Peyer's patch (tissue), 4 donors: ENCODE results near the gene ENPEP.

Source experiments
- POLR2A ChIP-seq, 2 donors: fragments of 450-650 bp; IDR thresholded peaks; one replicate each; pipeline ENCODE4 v1.5.1; 2017; ENCODE audit warnings: antibody characterized with exemption in 2 of 2, mild to moderate bottlenecking in 2 of 2, moderate library complexity in 2 of 2
- TF ChIP-seq, protein P1 (sequence below), 6 experiments: fragments of 450-650 bp in 4 of 6; fragments of 200-600 bp in 2 of 6; sonication (generic) in 1 of 6; IDR thresholded peaks; one replicate each; pipeline ENCODE4 v1.5.1; 2017 to 2019; ENCODE audit warnings: antibody characterized with exemption in 6 of 6, mild to moderate bottlenecking in 3 of 6, moderate library complexity in 1 of 6

DNA sequence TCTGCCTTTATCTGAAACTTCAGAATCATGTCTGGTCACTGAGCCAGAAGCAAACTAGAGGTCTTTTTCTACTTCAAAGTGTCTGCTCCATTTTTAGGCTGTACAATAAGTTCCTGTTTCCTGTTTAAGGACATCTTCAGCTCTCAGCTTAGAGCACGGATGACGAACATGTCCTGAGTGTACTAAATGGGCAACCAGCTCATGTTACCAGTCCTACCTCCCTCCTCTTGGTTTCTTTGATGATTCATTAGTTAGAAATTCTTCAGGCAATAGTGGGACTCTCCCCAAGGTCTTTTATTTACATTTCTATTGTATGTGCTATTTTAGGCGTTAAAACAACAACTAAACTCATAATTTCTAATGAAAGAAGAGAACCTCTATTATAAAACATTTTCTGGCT is 58.0 kb downstream of the ENPEP start:
- TF ChIP-seq, protein P1, sequence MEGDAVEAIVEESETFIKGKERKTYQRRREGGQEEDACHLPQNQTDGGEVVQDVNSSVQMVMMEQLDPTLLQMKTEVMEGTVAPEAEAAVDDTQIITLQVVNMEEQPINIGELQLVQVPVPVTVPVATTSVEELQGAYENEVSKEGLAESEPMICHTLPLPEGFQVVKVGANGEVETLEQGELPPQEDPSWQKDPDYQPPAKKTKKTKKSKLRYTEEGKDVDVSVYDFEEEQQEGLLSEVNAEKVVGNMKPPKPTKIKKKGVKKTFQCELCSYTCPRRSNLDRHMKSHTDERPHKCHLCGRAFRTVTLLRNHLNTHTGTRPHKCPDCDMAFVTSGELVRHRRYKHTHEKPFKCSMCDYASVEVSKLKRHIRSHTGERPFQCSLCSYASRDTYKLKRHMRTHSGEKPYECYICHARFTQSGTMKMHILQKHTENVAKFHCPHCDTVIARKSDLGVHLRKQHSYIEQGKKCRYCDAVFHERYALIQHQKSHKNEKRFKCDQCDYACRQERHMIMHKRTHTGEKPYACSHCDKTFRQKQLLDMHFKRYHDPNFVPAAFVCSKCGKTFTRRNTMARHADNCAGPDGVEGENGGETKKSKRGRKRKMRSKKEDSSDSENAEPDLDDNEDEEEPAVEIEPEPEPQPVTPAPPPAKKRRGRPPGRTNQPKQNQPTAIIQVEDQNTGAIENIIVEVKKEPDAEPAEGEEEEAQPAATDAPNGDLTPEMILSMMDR (IDR thresholded peaks at IDR 0.05): no peak
- TF ChIP-seq POLR2A (IDR thresholded peaks at IDR 0.05): no peak
